ENCODE data around the gene S100A10.

S100A10 gene

GRCh38 chr1:151964510-151964909 lies 29.1 kb downstream of the S100A10 start:
- H3K9me3 Mint-ChIP-seq: no peaks in the 10 kb centered on the region
- no peak overlapping the region for H3K4me3 Mint-ChIP-seq
- H3K27me3 Mint-ChIP-seq (ENCODE audit: low read depth): peaks cover 16% of the 10 kb centered on the region
- no peak for TF ChIP-seq CTCF (IDR thresholded peaks at IDR 0.05; ENCODE audit: unreplicated experiment in 3 of 3)
- no peaks in the 10 kb centered on the region for H3K36me3 Mint-ChIP-seq (ENCODE audit: low read depth)
- H3K4me1 Mint-ChIP-seq: peaks cover 37% of the 10 kb centered on the region
- H3K27ac Mint-ChIP-seq: no peak overlapping the region

- peaks cover 10% of the 10 kb centered on the region for H3K27me3 Mint-ChIP-seq (ENCODE audit: low read depth)
- no peaks in the 10 kb centered on the region for H3K36me3 Mint-ChIP-seq (ENCODE audit: low read depth)
- peaks cover 27% of the 10 kb centered on the region for H3K4me1 Mint-ChIP-seq
- peak overlapping the region in 2 of 3 experiments; percentile 56 to 77 for H3K27ac Mint-ChIP-seq
- H3K4me3 Mint-ChIP-seq: no peak overlapping the region
- H3K9me3 Mint-ChIP-seq: no peaks in the 10 kb centered on the region
- no peak for TF ChIP-seq CTCF (IDR thresholded peaks at IDR 0.05; ENCODE audit: unreplicated experiment in 3 of 3)
Measured at GRCh38 chr1:151963288-151963687, 30.4 kb downstream of the S100A10 start.

GRCh38 chr1:151961833-151962232 lies 31.8 kb downstream of the S100A10 start:
- no peaks in the 10 kb centered on the region for H3K36me3 Mint-ChIP-seq (ENCODE audit: low read depth)
- no peaks in the 10 kb centered on the region for H3K9me3 Mint-ChIP-seq
- no peak overlapping the region for H3K4me3 Mint-ChIP-seq
- H3K27ac Mint-ChIP-seq: peak overlapping the region; percentile 53 to 86 (median 58)
- peaks cover 10% of the 10 kb centered on the region for H3K27me3 Mint-ChIP-seq (ENCODE audit: low read depth)
- no peak for TF ChIP-seq CTCF (IDR thresholded peaks at IDR 0.05; ENCODE audit: unreplicated experiment in 3 of 3)
- peaks cover 27% of the 10 kb centered on the region for H3K4me1 Mint-ChIP-seq

- Mint-ChIP-seq H3K4me1 (peaks cover 27% of the 10 kb centered on the region), H3K4me3 (no peak overlapping the region), H3K9me3 (no peaks in the 10 kb centered on the region), H3K27me3 (ENCODE audit: low read depth) (peaks cover 5% of the 10 kb centered on the region), H3K36me3 (ENCODE audit: low read depth) (no peaks in the 10 kb centered on the region), H3K27ac (peak overlapping the region; percentile 53 to 86 (median 58))
- TF ChIP-seq CTCF (IDR thresholded peaks at IDR 0.05; ENCODE audit: unreplicated experiment in 3 of 3): no peak
Measured at GRCh38 chr1:151960780-151961513, 32.7 kb downstream of the S100A10 start.

- H3K27ac Mint-ChIP-seq: no peak overlapping the region
- H3K36me3 Mint-ChIP-seq (ENCODE audit: low read depth): no peaks in the 10 kb centered on the region
- H3K9me3 Mint-ChIP-seq: no peaks in the 10 kb centered on the region
- no peak for TF ChIP-seq CTCF (IDR thresholded peaks at IDR 0.05; ENCODE audit: unreplicated experiment in 3 of 3)
- peaks cover 27% of the 10 kb centered on the region for H3K4me1 Mint-ChIP-seq
- peaks cover 5% of the 10 kb centered on the region for H3K27me3 Mint-ChIP-seq (ENCODE audit: low read depth)
- no peak overlapping the region for H3K4me3 Mint-ChIP-seq
Measured at GRCh38 chr1:151958959-151959358, 34.7 kb downstream of the S100A10 start.

GRCh38 chr1:151956957-151957497 lies 36.6 kb downstream of the S100A10 start:
- Mint-ChIP-seq H3K4me3 (no peak overlapping the region), H3K36me3 (ENCODE audit: low read depth) (no peaks in the 10 kb centered on the region), H3K9me3 (no peaks in the 10 kb centered on the region), H3K27ac (no peak overlapping the region), H3K27me3 (ENCODE audit: low read depth) (peaks cover 8% of the 10 kb centered on the region), H3K4me1 (peaks cover 16% of the 10 kb centered on the region)
- no peak for TF ChIP-seq CTCF (IDR thresholded peaks at IDR 0.05; ENCODE audit: unreplicated experiment in 3 of 3)
